GM19099 (cell line): Measurements from ENCODE around the gene LSM2.

ENCODE experiments used
- POLR2A ChIP-seq: IDR thresholded peaks from 3 replicates; pipeline ENCODE4 v1.6.1; 2011; ENCODE audit warnings: low read depth; ENCODE audit not compliant: insufficient read length; ENCODE audit errors: extremely low read depth

LSM2 gene

GRCh38 chr6:31767096-31767645 is 39.6 kb downstream of the LSM2 start:
- TF ChIP-seq POLR2A = no peak

- no peak for TF ChIP-seq POLR2A
Measured at GRCh38 chr6:31765910-31766794, 40.6 kb downstream of the LSM2 start.

GRCh38 chr6:31765559-31765909 is 41.2 kb downstream of the LSM2 start:
- TF ChIP-seq POLR2A = no peak

- TF ChIP-seq POLR2A = no peak
Measured at GRCh38 chr6:31764198-31764597, 42.6 kb downstream of the LSM2 start.

- no peak for TF ChIP-seq POLR2A
Measured at GRCh38 chr6:31763619-31763940, 43.2 kb downstream of the LSM2 start.

- TF ChIP-seq POLR2A = no peak
Measured at GRCh38 chr6:31762878-31763618, 43.7 kb downstream of the LSM2 start.

- TF ChIP-seq POLR2A = no peak
Measured at GRCh38 chr6:31762356-31762755, 44.4 kb downstream of the LSM2 start, which contains the start of gene SAPCD1. TSS of gene SAPCD1 (plus strand) at chr6:31762656. CDS start at chr6:31763055, 399 bp downstream.

GRCh38 chr6:31761343-31761742 is 45.4 kb downstream of the LSM2 start:
- TF ChIP-seq POLR2A = no peak

- TF ChIP-seq POLR2A = no peak
Measured at GRCh38 chr6:31760790-31761189, 46.0 kb downstream of the LSM2 start.

GRCh38 chr6:31758281-31758680 is 48.5 kb downstream of the LSM2 start:
- no peak for TF ChIP-seq POLR2A

- no peak for TF ChIP-seq POLR2A
Measured at GRCh38 chr6:31752739-31753319, 53.9 kb downstream of the LSM2 start.

- TF ChIP-seq POLR2A = no peak
Measured at GRCh38 chr6:31750411-31751022, 56.2 kb downstream of the LSM2 start.

GRCh38 chr6:31749301-31750036 is 57.3 kb downstream of the LSM2 start:
- no peak for TF ChIP-seq POLR2A
